Measurements from ENCODE around the gene EIF4H.

GRCh38 chr7:74138334-74138867 lies 35.8 kb upstream of the EIF4H start:
- no peak for TF ChIP-seq CTCF (conservative IDR thresholded peaks at IDR 0.05; ENCODE audit: low read depth, low read length)
- no peak for TF ChIP-seq EZH2 (IDR thresholded peaks at IDR 0.05; ENCODE audit: borderline replicate concordance, low read depth, low read length, poor library complexity, severe bottlenecking)

Data from A673 (cell line).